Stimulated activated CD8-positive, alpha-beta memory T cell treated with anti-CD3 and anti-CD28 coated beads, Interleukin-2, amount 100 ng/mL, for 48 hours (primary cell): ENCODE measurements around the gene SYTL3.

Experiments used
- DNase-seq, 2 donors: peaks; one replicate each; pipeline ENCODE4 v3.0.0-alpha.2; 2020; ENCODE audit warnings: low read depth in 2 of 2

Gene SYTL3

DNA sequence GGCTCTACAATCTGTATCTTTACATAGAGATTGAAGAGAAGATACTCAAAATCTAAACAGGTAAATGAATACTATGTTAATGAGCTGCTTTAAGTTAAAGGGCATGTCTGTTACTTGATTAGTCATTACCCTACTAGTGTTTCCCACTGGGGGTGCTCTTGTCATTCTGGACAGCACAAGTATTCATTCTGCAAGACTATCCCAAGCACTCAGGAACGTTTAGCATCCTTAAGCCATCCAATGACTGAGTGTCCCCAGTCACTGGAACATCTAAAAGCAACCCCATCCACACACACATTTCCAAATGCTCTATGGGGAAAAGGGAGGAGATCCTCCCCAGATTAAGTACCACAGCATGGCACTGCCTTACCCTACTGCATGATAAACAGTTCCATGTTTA, 143.6 kb downstream of the SYTL3 start:
- DNase-seq: no peak

DNA sequence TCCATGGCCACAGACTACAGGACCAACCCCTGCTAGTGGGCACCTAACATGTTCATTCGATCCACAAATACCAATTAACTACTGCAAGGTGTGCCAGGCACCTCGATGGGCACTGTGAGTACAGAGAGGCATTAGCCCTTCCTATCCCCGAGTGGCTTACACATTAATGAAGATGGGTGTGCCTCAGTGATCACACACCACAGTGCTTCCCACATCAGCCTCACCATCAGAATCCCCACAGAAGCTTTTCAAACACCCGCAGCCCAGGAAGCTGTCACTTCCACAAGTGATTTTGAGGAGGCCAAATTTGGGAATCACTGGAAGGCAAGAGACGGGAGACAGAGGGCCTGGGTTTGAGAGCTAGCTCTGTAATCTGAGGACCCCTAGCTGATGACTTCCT, 145.7 kb downstream of the SYTL3 start:
- DNase-seq: no peak

DNA sequence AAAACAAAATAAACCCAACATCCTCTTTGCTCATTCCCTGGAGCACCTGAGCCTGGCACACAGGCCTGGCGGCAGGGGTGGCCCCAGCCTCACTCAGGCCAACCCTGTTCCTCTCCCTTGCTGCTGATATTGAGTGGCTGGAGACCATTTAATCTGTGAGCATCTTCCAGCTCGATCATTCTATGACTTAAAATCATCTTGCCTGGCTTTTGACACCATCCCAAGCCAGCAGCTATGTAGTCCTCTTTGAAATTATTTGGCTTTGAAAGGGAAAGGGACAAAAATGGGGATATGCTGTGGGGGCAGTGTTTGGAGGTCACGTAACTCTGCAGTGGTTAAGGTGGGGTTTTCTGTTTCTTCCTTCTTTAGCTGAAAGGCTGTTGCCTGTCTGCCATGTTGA, 146.5 kb downstream of the SYTL3 start:
- DNase-seq: no peak

DNA sequence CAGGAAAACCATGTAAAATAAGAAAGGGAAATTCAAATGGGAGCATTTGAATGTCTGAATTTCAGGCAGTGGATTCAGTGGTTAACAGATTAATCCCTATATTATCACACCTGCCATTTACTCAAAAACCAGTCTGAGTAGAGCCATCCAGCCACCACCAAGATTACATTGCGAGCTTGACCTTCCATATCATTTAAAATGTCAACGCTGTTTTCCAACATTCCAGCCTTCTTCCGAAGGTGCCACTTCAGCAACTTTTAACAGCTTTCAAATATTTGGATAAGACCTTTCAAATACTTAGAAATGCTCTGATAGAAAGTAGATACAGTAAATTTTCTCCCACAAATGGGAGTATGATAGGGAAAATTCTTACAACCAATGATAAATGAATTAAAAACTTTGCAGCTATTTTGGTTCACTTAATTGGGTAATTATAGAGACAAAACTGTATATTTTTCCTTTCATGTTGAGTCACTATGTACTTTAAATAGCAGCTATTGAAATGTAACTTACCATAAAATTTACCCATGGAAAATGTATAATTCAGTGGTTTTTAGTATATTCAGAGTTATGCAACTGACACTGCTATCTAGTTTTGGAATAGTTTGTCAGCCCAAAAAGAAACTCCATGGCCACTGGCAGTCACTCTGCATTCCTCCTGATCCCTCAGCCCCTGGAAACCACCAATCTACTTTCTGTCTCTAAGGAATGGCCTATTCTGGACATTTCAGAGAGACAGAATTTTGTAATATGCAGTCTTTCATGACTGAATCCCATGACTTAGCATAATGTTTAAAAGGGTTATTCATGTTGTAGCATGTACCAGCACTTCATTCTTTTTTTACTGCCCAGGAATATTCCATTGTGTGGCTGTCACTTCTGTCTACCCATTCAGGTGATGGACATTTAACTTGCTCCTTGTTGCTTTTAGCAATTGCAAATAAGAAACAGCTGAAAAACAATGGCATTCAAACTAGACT, 147.8 kb downstream of the SYTL3 start:
- DNase-seq: no peak

DNA sequence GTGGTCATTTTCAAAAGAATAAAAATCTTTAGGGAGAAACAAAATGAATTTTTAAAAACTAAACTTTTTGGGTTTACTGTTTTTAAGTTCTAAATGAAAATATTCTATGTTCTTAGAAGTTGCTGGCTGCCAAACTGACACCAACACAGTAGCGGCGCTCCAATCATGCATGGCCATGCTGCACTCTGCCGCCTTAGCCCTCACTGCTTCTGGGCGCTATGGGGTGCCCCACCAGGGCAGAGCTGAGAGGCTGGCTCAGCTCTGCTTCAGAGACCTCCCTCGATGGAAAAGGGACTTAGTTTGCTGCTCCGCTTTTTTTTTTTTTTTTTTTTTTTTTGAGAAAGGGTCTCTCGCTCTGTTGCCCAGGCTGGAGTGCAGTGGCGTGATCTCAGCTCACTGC, 148.5 kb downstream of the SYTL3 start:
- no peak for DNase-seq

DNA sequence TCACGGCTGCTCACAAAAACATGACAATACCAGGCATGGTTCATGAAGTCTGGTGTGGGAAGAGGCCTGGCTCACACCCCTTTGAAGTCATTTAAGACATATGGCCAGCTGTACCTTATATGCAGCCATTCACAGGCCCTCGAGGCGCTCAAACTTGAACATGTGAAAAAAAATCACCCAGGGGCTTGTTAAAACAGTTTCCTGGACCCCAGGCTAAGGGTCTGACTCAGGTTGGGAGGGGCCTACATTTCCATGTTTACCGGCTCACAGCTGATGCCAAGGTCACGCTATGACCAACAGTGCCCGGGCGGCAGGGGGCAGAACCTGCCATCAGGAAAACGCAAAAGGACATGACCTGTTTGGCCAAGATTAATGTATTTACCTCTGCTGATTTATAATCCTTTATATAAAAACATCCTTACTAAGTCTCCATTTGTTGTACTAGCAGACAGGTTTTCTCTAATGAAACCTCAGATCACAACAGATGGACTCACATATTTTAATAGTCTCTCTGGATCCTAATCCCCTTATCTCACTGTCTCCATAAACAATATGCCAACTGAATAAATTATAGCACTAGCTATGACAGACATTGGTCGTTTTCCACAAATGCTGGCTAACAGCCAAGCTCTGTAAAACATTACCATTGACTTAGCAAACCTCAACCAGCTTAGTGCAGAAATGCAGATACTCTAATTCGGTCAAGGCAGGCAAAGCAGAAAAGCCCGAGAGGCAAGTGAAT, 149.4 kb downstream of the SYTL3 start:
- no peak for DNase-seq

DNA sequence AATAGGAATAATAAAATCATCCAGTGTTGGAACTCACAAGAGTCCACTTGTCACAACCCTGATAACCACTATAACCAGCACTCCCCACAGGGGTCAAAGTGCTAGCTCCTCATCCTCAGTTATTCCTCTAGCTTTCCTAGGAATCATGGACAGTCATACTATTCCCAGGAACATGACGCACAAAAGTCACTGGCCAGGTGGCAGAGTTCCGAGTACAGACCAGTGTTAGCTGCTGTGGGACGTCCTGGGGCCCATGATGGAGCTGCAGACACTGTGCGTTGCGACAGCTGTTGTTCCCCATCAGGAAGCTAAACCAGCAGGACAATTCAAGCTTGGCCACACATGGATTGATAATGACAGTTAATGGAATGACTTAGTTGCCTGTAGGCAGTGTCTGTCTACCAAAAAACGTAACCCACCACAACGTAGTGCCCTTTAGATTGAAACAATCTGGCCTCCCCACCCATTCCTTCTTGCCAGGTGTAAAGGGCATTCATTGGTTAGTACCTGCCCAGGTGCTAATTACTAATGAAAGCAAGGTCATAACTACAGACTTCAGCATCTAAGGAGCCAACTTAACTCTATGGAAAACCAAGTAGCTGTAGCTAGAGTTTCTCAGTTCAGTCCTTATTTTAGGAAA, 151.9 kb downstream of the SYTL3 start:
- DNase-seq: no peak

DNA sequence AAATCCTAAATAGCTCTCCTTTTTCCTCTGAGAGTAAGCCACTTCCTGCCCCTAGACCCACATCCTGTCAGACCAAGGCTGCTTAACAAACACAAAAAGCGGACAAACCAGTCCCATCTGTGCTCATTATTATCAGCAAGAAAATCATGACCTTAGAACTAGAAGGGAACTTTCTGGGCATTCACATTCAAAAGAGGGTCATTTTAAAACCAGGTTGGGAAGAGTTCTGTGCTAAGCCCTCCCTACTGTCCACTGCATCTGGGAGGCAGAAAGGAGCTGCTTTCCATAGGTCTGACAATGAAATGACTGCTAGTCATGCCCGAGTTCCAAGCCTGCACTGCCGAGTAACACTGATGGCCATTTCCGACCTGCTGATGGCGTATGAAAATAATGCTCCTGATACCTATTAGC, 153.9 kb downstream of the SYTL3 start:
- no peak for DNase-seq

DNA sequence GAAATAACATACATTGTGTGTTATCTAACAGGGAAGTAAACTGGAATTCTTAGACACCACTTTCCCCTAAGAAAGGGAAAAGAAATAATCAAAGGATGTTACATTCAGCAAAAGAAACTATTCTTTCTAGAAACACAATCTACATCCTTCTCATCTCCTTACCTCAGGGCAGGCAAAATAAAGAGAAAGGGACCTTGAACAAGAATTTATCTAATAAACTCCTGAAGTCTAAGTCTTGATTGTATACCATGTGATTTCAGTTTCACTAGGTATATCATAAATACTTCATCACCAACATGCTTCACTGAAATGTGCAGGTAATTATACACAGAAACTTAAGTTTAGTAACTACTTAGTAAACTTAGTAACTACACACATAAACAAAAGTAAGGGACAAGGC, 154.4 kb downstream of the SYTL3 start:
- DNase-seq: no peak

DNA sequence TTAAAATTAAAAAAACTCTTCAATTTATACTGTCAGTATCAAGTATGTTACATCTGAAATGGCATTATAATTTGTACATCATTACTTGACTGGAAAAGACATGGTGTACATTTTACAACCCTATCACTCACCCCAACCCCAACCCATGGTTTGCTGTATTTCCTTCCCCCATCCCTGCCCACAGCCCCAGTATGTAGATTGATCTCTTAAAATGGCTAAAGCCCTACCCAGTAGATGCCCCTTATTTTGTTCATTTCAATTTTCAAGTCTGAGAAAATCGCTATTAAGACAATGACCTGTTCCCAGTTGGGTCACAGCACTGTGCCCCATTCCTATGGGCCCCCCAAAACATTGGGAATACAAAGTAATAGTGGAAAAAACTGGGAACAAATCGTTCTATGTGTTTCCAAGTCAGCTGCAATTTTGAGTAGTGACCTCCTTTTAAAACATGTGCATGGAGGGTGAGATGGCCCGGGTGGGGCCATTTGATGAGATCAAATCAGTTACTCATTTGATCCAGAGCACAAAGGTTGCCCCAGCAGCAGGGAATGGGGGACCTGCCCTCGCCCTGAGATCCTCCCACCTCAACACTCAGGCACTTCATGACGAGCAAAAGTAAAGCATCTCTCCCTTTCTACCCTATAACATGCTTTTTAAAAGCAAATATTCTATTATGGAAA, 156.0 kb downstream of the SYTL3 start:
- DNase-seq: no peak

DNA sequence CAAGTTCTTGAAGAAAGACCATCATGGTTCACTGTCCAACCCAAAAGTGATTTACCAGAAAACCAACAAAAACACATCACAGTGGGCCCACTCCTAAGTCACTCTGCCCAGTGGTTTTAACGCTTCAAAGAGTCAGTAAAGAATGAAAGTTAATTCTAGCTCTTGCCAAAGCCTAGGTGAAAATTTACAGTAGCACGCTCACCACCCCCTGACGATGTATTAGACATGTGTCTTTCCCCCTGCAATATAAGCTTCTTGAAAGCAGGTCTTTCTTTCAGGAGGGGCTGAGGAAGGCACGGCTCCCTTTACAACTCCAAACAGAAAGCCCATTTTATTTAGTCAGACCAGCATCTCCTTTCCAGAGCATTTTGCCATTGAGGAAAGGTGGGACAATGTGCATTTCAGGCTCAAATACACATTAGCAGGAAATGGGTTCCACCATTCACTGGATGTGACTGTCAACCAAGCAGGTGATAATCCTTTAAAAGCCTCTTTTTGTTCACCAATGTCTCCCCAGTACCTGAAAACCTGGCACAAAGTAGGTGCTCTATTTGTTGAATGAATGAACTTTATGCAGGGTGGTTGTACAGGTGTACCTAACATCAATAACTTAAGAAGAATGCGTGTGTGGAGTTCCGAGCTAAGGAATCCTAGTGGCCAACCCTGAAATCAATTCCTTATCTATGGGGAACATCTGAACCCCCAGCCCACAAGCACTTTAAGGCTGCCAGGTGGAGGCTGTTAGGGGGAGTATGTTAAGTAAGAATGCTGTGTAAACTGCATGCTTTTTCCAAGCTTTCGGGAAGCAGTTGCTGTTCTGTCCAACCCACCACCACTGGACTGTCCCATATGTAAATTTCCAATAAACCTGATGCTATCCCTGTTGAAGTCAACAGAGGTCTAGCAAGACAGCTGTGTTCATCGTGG, 157.9 kb downstream of the SYTL3 start:
- DNase-seq: no peak

DNA sequence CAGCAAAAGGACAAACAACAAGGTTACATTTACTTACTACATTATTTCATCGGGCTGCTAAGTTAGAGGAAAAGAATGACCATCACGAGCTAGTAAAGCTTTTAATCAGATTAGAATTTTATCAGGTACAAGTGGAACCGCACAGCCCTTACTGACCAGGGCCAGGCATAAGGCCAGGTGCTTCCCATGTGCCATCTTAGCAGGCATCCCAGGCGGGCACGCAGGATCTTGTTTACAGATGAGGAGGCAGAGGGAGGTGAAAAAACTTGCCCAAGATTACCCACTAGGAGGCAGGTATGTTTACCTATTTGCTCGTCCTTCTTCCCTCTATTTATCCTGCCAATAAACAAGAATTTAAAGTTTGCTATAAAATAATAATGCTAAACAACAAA, 158.6 kb downstream of the SYTL3 start:
- no peak for DNase-seq

DNA sequence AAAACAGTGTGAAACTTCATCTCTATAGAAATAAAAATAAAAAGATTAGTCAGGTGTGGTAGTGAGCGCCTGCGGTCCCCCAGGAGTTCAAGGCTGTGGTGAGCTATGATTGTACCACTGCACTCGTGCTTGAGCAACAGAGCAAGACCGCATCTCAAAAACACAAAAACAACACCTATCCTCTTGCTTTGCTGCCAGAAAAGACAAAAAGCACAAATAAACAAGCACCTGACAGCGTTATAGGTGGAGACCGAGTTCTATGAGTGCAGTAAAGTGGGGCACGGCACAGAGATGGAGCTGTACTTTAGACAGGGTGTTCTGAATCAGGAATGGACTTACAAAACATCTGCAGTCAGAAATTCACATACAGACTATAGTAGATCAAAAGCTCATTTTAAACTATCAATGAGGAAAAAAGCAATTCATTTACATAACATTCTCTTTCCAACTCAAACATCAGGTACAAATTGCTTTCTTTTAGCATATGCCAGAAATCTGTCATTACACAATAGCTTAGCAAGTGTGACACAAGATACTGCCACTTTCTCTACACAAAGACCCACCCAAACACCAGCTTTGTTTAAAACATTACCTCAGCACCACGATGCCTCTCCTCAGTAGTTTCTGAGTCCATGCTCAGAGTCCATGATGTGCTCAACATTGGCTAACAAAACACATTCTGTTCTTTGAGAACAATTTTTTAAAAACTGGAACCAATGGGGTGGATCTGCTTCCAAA, 159.3 kb downstream of the SYTL3 start:
- DNase-seq: no peak

DNA sequence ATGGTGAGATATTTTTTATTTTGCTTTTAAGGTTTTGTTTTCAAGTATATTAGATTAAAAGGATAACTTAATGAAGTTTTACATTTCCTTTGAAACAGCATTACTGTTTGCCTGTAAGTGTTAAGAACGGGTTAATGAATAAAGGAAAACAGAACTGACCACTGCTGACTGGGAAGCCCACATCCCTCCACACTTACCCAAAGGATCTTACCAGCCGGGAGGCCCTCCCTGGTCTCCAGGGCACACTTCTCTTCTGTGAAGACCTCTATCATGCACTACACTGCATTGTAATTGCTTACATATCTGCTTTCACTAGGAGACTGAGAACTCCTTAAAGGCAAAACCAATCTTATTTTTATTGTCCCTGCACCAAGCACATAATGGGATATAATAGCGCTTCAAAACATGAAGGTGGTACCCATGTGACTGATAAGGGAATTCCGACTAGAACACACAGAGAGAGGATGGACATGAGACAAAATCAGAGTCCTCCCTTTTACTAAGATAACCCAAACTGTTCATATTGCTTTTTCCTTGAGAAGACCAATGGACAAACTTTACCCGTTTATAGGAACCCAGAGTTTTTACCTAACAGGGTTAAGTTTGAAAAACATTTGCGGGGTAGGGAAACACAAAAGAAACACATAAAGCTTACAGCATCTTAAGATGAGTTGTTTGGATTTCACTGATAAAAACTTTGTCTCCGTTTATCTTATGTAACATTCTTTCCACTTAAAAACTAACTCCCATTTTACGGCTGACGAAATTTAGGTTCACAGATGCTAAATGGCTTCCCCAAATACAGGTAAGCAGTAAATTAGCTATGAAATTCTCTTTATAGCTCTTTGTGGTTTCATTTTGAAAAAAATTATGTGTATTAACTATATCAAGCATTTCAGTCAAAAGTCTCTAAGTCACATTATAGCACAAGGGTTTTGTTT, 160.6 kb downstream of the SYTL3 start:
- DNase-seq: no peak

DNA sequence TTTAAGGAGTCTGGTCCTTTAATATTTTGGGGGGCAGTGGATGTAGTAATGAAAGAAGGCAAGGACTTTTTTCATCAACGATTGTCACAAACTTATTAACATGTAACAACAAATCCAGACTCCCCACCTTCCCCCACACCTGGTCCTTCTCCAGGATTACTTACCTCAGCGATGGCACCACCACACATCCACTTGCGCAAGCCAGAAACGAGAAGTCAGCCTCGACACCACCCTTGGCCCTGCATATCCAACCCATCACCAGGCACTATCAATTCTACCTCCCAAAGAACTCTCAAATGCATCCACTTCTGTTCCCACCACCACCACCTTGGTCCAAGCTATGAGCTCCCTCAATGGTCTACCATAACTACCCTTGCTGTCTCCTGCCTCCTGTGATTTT, 162.8 kb downstream of the SYTL3 start:
- DNase-seq: no peak

DNA sequence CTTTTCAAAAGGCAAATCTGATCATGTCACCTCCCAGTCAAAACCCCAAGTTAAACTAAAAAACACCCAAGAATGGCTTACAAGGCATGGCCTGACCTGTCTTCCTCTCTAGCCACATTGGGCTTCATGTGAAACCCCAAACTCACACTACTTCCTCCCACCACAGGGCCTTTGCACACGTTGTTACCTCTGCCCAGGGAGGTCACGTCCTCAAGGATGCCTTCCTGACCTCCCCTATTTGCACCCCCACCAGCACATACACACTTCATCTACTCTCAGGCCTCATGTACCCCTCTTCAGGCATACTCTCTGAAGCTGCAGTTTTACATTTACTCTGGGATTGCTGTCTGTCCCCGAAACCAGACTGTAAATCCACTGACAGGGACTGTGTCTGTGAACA, 163.2 kb downstream of the SYTL3 start:
- DNase-seq: no peak
